Activated T-helper 17 cell treated with anti-CD3 and anti-CD28 coated beads, Interleukin-2, amount 50 U/mL, for 72 hours (primary cell): ENCODE measurements around the gene RIC1. TPM values are rescaled to one million over a fixed set of nuclear protein-coding genes. Genes with fewer than 3 reads are reported as not detected.
"Not testable (repeated sequence)": the region's sequence is repeated elsewhere in the genome, so short reads cannot be mapped to it uniquely, and the experiment has no call there.

Experiments used
- ATAC-seq: fragments of 150-1000 bp; cut with Tn5 transposase; replicated peaks from 2 replicates; pipeline ENCODE4 v1.10.0; 2021; ENCODE audit warnings: mild to moderate bottlenecking, moderate library complexity
- H3K27ac Mint-ChIP-seq: one replicate; pipeline ENCODE4 v1.8.0; 2022; ENCODE audit warnings: mixed read lengths
- H3K27me3 Mint-ChIP-seq: one replicate; pipeline ENCODE4 v1.8.0; 2022; ENCODE audit warnings: mixed read lengths
- H3K36me3 Mint-ChIP-seq: one replicate; pipeline ENCODE4 v1.8.0; 2022; ENCODE audit warnings: low read depth, mild to moderate bottlenecking, mixed read lengths
- H3K4me1 Mint-ChIP-seq: one replicate; pipeline ENCODE4 v1.8.0; 2022; ENCODE audit warnings: mixed read lengths
- H3K4me3 Mint-ChIP-seq: one replicate; pipeline ENCODE4 v1.8.0; 2022; ENCODE audit warnings: mild to moderate bottlenecking, mixed read lengths
- H3K9me3 Mint-ChIP-seq: one replicate; pipeline ENCODE4 v1.8.0; 2022; ENCODE audit warnings: mixed read lengths
- total RNA-seq, 2 donors: library from RNA; stranded (reverse); gene quantifications; one replicate each; pipeline ENCODE4 v1.2.3, GENCODE V29; 2022

RIC1 gene
- total RNA-seq, 2 donors from 2014 or later: 20.1 to 20.3 TPM

DNA sequence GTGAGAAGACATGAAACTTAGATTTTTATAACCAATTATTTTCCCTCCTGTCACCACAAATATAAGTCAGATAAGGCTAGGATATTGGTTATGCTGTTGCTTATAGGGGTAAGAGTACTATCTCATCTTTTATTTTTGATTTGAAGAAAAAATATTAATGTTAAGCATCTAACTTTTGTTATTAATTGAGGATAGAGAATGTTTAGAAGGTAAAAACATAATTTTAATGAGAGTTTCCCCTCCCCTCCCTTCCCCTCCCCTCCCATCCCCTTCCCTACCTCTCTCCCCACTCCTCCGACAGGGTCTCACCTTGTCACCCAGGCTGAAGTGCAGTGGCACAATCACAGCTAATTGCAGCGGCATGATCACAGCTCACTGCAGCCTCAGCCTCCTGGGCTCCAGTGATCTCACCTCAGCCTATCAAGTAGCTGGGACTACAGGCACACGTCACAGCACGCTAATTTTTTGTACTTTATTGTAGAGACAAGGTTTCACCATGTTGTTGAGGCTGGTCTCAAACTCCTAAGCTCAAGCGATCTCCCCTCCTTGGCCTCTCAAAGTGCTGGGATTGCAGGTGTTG, 86.7 kb downstream of the RIC1 start:
- Mint-ChIP-seq H3K27me3 (no peaks in the 10 kb centered on the region), H3K4me1 (no peaks in the 10 kb centered on the region), H3K9me3 (peaks cover 4% of the 10 kb centered on the region), H3K27ac (no peak overlapping the region), H3K36me3 (peaks cover 67% of the 10 kb centered on the region), H3K4me3 (no peak overlapping the region)
- ATAC-seq: no peak

DNA sequence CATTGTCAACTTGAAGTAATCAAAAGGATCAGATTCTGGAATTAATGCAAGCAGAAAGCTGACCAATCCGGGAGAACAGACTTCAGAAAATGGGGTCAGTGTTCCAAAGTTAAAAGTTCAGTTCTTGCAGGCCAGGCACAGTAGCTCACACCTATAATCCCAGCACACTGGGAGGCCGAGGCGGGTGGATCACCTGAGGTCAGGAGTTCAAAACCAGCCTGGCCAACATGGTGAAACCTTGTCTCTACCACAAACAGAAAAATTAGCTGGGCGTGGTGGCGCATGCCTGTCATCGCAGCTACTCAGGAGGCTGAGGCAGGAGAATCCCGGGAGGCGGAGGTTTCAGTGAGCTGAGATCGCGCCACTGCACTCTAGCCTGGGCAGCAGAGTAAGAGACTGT, 88.5 kb downstream of the RIC1 start:
- Mint-ChIP-seq H3K27ac (peak overlapping the region; percentile 27), H3K36me3 (peaks cover 68% of the 10 kb centered on the region)
- H3K27me3 Mint-ChIP-seq, H3K4me3 Mint-ChIP-seq, ATAC-seq, H3K9me3 Mint-ChIP-seq, H3K4me1 Mint-ChIP-seq: not testable (repeated sequence)

DNA sequence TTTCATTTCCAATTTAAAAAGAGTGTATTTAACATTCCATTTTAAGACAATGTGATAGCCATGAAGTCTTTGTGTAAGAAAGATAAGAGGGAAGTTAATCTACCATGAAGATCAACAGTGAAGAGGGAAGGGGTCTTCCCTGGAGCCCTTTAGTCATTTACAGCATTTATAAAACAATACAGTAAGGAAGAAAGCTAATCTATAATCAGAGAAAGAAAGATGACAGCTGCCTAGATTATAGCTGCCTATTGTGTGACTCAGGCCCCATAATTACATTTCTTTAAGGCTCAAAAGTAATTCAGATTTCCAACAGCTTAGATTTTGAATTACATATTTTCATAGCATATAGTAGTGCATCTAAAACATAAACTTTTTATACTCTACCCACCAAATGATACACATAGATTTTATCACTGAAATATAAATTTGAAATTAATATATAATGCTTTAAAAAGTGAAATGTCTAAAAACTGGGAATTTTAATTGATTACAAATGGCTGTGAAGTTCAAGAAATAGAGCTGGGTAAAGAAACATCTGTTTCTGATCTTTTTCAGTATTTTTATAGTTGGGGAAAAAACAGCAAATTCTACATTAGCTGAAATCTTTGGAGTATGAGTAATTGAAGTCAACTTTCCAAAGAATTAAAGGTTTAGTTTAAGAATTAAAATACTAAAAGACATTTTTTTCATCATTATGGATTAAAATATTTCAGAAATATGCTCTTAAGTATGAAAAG, 89.6 kb downstream of the RIC1 start:
- H3K27me3 Mint-ChIP-seq: no peaks in the 10 kb centered on the region

DNA sequence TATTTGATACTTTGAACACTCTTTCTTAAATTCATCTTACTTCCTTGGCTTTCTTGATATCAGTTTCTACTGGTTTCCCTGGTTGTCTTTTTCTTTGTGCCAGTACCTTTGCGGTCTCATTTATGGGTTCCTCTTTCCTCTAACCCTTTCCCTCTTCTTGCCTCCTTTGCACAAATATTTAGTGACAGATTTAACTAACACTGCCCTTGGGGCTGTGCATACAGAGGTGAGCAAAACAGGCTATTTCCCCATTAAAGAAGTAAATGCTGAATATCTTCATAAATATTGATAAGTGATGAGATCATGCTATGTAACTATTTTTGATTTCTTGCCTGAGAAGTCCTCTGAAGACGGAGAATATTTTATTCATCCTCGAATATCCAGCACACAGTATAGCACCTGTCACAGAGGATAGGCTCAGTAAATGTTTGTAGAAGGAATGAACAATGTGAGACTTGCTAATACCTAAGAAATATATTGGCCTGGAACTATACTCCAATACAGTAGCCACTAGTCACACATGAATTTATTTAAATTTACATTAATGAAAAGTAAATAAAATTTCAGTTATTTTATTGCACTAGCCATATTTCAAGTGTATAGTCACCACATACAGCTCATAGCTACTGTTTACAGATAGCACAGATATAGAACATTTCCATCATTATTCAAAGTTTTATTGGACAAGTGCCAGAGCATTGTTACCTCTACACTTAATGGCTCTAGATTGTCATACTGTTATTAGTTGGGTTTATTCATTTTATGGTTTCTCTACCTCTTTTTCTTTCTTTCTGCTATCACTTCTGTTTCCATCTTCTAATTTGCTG, 90.4 kb downstream of the RIC1 start:
- H3K27ac Mint-ChIP-seq: no peak overlapping the region
- peaks cover 71% of the 10 kb centered on the region for H3K36me3 Mint-ChIP-seq
- ATAC-seq: no peak
- H3K27me3 Mint-ChIP-seq: no peaks in the 10 kb centered on the region
- H3K9me3 Mint-ChIP-seq: peaks cover 4% of the 10 kb centered on the region
- no peak overlapping the region for H3K4me3 Mint-ChIP-seq
- H3K4me1 Mint-ChIP-seq: no peaks in the 10 kb centered on the region

More for the DNA sequence above, 89.6 kb downstream of the RIC1 start:
- no peaks in the 10 kb centered on the region for H3K4me1 Mint-ChIP-seq
- peaks cover 4% of the 10 kb centered on the region for H3K9me3 Mint-ChIP-seq
- ATAC-seq: no peak
- H3K36me3 Mint-ChIP-seq: peaks cover 68% of the 10 kb centered on the region
- no peak overlapping the region for H3K4me3 Mint-ChIP-seq
- H3K27ac Mint-ChIP-seq: no peak overlapping the region

DNA sequence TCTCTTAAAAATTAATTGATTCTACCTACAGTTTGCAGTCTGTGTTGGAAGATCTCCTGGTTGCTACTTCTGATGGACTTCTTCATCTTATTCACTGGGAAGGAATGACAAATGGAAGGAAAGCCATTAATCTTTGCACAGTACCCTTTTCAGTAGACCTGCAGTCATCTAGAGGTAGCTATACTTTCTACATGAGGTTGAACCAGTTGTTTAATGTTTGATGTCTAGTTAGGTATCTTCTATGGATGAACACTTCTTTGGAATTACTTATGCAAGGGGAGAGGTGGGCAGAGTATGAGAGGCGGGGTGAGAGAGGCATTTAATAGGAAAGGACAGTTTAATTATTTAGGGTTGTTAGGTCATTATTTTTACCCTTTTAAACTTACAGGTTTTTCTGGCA, 91.2 kb downstream of the RIC1 start:
- no peaks in the 10 kb centered on the region for H3K27me3 Mint-ChIP-seq
- peaks cover 70% of the 10 kb centered on the region for H3K36me3 Mint-ChIP-seq
- peaks cover 4% of the 10 kb centered on the region for H3K9me3 Mint-ChIP-seq
- H3K4me3 Mint-ChIP-seq: no peak overlapping the region
- no peak for ATAC-seq
- H3K27ac Mint-ChIP-seq: no peak overlapping the region
- no peaks in the 10 kb centered on the region for H3K4me1 Mint-ChIP-seq

DNA sequence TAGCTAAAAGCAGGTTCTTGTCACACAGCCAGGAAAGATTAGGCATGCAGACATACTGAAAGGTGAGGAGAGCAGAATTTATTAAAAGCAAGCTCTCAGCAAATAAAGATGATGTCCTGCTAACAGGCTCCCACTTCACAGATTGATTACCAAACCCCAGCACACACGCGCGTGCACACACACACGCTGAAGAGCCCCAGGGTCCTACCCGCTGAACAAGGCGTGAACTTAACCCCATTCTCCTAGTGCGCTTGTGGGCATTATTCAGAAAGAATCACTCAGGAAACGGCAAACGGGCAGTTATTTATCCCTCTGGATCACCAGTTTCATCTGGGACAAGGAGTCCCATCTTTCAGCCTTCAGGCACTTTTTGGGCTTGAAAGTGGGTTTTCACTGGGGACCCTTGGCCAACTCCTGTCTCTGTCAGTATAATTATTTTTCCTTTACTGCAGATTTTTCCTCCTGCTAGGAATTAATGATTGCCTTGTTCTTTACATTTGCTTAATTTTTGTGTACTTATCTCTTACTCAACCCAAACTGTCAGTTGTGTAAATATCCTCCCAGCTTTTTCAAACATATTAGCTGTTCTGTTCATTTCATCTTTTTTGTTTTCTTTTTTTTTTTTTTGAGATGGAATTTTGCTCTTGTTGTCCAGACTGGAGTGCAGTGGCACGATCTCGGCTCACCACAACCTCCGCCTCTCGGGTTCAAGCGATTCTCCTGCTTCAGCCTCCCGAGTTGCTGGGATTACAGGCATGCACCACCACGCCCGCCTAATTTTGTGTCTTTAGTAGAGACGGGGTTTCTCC, 92.6 kb downstream of the RIC1 start:
- H3K27me3 Mint-ChIP-seq: no peaks in the 10 kb centered on the region
- H3K27ac Mint-ChIP-seq: no peak overlapping the region
- H3K9me3 Mint-ChIP-seq: peaks cover 4% of the 10 kb centered on the region
- H3K4me1 Mint-ChIP-seq: peaks cover 5% of the 10 kb centered on the region
- H3K4me3 Mint-ChIP-seq: no peak overlapping the region
- no peak for ATAC-seq
- H3K36me3 Mint-ChIP-seq: peaks cover 75% of the 10 kb centered on the region

DNA sequence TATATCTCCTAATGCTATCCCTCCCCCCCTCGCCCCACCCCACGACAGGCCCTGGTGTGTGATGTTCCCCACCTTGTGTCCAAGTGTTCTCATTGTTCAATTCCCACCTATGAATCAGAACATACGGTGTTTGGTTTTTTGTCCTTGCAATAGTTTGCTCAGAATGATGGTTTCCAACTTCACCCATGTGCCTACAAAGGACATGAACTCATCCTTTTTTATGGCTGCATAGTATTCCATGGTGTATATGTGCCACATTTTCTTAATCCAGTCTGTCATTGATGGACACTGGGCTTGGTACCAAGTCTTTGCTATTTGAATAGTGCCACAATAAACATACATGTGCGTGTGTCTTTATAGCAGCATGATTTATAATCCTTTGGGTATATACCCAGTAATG, 93.8 kb downstream of the RIC1 start:
- H3K4me3 Mint-ChIP-seq, H3K9me3 Mint-ChIP-seq, H3K4me1 Mint-ChIP-seq, H3K27me3 Mint-ChIP-seq, ATAC-seq, H3K27ac Mint-ChIP-seq: not testable (repeated sequence)
- peaks cover 79% of the 10 kb centered on the region for H3K36me3 Mint-ChIP-seq

DNA sequence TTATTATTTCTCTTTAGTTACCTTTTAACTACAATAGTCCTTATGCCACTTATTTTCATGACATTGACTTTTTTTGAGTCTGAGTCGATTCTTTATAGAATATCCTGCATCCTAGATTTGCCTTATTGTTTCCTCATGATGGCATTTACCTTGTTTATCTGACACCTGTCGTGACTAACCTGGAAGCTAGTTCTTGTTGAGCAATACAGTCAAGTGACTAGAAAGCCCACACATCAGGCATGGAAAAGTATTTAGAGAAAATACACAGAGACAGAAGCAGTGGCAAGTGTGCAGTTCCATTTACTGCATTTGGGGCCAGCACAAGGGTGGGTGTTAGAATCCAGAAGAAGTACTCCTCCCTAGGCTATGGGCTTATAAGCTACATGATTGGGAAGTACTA, 106.2 kb downstream of the RIC1 start:
- peaks cover 56% of the 10 kb centered on the region for H3K36me3 Mint-ChIP-seq
- no peak for ATAC-seq
- H3K4me3 Mint-ChIP-seq: no peak overlapping the region
- H3K27me3 Mint-ChIP-seq: no peaks in the 10 kb centered on the region
- no peak overlapping the region for H3K27ac Mint-ChIP-seq
- no peaks in the 10 kb centered on the region for H3K9me3 Mint-ChIP-seq
- no peaks in the 10 kb centered on the region for H3K4me1 Mint-ChIP-seq

DNA sequence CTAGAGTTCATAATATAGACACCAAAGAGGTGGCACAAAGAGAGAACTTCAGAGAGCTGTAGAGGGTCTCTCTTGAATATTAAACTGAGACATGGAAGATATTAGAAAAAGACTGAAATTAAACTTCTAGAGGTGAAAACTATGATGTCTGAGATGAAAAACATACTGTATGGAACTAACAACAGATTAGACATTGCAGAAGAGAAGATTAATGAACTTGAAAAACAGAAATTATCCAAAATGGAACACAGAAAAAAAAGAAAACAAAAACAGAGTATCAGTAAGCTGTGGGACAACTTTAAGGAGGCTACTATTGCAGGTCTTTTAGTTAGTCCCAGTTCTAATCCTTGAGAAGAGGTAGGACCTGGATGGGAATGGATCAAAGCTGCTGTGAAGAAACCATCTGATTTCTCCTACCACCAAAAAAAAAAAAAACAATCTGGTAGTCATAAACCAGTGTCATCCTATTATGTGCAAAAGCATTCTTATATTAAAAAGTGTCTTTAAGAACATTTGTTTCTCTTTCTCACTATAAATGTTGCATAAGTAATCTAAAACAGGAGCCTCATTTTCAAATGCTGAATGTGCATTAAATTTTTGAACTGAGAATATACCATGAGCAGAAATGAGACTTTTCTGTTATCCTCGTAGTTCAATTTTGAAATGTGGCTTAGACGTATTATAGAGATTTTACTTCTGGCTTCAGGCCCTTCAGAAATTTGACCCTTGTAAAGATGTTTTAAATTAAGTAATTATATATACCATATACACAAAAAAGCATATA, 107.8 kb downstream of the RIC1 start:
- H3K27ac Mint-ChIP-seq: peak overlapping the region; percentile 29
- H3K27me3 Mint-ChIP-seq: no peaks in the 10 kb centered on the region
- H3K9me3 Mint-ChIP-seq: no peaks in the 10 kb centered on the region
- ATAC-seq: no peak
- no peak overlapping the region for H3K4me3 Mint-ChIP-seq
- peaks cover 66% of the 10 kb centered on the region for H3K36me3 Mint-ChIP-seq
- no peaks in the 10 kb centered on the region for H3K4me1 Mint-ChIP-seq

DNA sequence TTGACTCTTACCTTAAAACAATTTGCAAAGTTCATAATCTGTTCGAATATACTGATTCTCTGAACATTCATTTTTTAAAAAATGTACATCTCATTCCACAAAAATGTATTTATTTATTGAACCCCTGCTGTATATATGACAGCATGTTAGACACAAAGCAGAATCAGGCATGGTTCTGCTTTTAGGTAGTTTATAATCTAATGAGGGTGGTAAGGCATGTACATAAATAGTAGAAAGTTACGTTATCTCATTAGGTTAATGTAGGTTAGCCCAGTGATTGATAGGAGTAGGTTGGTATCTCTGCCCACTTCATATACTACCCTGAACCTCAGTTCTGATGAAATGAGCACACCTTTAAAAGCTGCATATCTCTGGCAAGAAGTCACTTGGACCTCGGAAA, 114.2 kb downstream of the RIC1 start:
- Mint-ChIP-seq H3K36me3 (peaks cover 88% of the 10 kb centered on the region), H3K27me3 (no peaks in the 10 kb centered on the region), H3K4me3 (no peak overlapping the region), H3K27ac (no peak overlapping the region), H3K4me1 (peaks cover 2% of the 10 kb centered on the region), H3K9me3 (no peaks in the 10 kb centered on the region)
- no peak for ATAC-seq

DNA sequence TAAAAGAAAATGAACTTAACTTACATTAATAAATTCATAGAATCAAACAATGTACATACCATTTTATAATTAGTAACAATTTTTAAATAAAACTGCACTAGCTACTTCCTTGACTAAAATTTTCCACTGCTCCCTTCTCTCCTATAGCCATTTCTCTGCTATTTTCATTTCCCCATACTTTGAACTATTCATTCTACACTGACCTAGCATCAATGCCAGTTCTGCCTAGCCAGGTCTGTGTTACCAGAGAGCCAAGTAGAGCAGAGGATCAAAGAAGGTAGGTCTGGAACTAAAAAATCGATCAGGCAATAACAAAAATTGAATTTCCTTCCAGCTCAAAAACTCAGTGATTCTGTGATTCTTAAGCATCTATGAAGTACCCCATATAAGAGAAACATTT, 119.5 kb downstream of the RIC1 start:
- Mint-ChIP-seq H3K36me3 (peaks cover 82% of the 10 kb centered on the region), H3K27ac (peak overlapping the region; percentile 65), H3K27me3 (no peaks in the 10 kb centered on the region), H3K4me1 (peaks cover 8% of the 10 kb centered on the region), H3K9me3 (no peaks in the 10 kb centered on the region), H3K4me3 (no peak overlapping the region)
- ATAC-seq: no peak

DNA sequence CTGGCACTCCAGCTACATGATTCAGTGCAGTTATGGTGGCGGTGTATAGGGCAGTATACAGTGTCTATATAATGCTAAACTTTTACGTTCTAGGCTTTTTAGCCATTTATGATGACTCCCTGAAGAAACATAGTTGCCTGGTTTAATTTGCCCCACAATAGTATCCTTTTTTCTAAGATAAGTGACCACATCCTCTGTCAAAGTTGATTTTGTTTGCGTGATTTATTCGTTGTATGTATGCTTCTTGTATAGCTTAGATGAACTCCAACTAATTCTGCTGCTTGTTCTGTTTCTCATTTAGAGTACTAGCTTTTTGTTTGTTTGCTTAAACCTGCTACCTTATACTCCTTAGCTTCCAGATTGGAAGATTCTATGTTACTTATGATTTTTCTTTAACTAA, 120.4 kb downstream of the RIC1 start:
- Mint-ChIP-seq H3K36me3 (peaks cover 79% of the 10 kb centered on the region), H3K27me3 (no peaks in the 10 kb centered on the region), H3K4me1 (peaks cover 8% of the 10 kb centered on the region), H3K9me3 (no peaks in the 10 kb centered on the region), H3K4me3 (no peak overlapping the region), H3K27ac (peak overlapping the region; percentile 11)
- ATAC-seq: no peak

DNA sequence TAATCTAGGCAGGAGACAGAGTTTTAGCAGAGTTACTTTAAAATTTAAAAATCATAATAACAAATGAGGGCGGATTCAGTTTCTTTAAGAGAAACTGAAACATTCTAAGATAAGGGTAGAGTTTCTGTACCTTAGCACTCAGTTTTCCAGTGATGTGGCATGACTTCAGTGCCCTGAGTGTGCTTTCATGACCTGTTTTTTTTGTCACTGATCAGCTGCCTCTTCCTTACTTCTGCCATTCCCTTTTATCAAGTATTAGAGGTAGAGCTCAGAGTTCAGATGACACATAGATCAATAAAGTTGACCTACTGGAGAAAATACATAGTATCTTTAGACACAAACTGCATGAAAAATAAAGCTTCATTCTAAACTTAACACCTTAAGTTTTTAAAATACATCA, 121.7 kb downstream of the RIC1 start:
- Mint-ChIP-seq H3K4me3 (no peak overlapping the region), H3K27me3 (no peaks in the 10 kb centered on the region), H3K9me3 (no peaks in the 10 kb centered on the region), H3K36me3 (peaks cover 66% of the 10 kb centered on the region), H3K4me1 (peaks cover 8% of the 10 kb centered on the region), H3K27ac (peak overlapping the region; percentile 68)
- ATAC-seq: no peak

DNA sequence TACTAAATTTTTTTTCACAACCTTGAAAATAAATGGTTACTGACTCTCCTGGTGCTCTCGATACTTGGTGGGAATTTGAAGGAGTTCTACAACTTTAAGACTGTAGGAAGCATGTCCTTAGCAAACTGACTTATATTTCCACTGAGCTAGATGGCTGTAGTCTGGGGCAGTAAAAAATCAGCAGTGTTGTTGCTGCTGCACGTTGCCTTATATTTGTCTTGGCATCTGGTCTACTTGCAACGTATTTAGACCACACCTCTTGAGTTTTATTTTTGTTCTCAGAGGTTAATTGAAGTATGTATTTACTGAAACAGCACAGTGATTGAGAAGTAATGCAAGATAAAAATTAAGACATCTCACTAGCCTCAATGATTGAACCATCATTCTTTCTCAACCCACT, 127.7 kb downstream of the RIC1 start:
- Mint-ChIP-seq H3K27ac (no peak overlapping the region), H3K4me1 (no peaks in the 10 kb centered on the region), H3K9me3 (no peaks in the 10 kb centered on the region), H3K27me3 (no peaks in the 10 kb centered on the region), H3K36me3 (peaks cover 67% of the 10 kb centered on the region), H3K4me3 (no peak overlapping the region)
- ATAC-seq: no peak
